HG03469 (cell line): ENCODE measurements around the gene CAMTA1.
"Not testable (repeated sequence)": the region's sequence is repeated elsewhere in the genome, so short reads cannot be mapped to it uniquely, and the experiment has no call there.

ENCODE experiments used
- ATAC-seq: cut with Tn5 transposase; IDR thresholded peaks from one replicate; pipeline ENCODE4 v1.9.1; 2021; ENCODE audit warnings: mild to moderate bottlenecking, moderate library complexity, moderate number of reproducible peaks; ENCODE audit not compliant: unreplicated experiment

The CAMTA1 gene

DNA sequence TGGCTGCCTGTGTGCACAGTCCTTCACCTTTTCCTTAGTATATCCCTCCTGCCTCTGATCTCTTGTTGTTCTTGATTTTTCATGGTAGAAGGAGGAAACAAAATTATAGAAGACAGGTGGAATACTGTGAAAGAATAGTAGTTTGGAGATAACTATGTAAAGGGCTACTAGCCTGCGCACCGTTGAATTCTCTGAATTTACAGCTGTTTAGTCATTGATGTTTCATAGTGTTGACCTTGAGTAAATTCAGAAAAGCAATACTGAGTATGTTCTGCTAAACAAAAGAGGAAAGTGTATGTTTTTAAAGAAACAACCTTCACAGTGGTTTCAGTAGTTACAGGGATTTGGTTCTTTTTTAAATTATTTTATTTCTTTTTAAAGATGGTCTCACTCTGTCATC lies 18.1 kb downstream of the CAMTA1 start:
- ATAC-seq: no peak

DNA sequence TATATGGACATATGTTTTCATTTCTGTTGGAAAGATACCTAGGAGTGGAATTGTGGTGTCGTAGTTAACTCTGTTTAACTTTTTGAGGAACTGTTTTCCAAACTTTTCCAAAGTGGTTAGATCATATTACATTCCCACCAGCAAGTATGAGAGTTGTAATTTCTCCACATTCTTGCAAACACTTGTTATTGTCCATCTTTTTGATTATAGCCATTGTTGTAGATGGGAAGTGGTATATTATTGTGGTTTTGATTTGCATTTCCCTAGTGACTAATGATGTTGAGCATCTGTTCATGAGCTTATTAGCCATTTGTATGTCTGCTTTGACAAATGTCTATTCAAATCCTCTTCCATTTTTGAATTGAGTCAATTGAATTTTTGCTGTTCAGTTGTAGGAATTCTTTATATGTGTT lies 19.8 kb downstream of the CAMTA1 start:
- ATAC-seq: no peak

DNA sequence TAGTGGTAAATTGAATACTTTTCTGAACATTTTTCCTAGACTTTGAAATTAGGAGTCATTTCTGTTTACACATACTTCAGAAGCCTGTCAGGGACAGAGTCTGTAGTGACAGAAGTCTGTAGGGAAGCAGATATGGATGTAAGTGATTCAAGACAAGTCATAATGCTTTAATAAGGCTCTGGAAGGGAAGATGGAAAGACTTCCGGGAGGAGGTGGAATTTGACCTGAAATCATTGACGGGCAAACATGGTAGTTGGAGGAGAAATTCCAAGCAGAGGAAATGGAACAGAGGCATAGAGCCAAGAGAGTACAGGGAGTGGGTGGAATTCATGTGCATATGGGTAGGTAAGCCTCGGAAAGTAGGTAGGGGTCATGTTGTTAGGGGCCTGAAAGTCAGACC lies 22.5 kb downstream of the CAMTA1 start:
- no peak for ATAC-seq

GRCh38 chr1:6809461-6809860 lies 24.2 kb downstream of the CAMTA1 start:
- ATAC-seq: no peak

- ATAC-seq: not testable (repeated sequence)
Observed at GRCh38 chr1:6810146-6810734, 25.0 kb downstream of the CAMTA1 start.

DNA sequence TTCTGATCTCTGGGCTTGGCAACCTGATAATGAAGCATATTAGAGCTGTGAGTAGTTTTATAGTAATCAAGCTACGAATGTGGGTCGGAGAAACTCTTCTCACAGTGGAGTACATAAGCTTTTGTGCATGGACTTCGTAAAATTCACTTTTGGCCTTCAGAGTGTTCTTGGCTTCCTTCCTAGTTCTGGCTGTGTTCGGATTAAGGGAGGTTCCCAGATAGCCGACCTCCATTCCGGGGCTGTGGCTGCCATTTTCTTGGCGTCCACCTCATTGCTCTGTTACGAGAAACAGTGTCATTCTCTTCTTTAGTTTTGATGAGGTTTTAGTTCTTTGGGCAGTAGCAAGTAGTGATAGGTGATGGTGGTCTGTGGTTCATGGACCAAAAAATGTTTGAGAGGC lies 26.3 kb downstream of the CAMTA1 start:
- no peak for ATAC-seq

DNA sequence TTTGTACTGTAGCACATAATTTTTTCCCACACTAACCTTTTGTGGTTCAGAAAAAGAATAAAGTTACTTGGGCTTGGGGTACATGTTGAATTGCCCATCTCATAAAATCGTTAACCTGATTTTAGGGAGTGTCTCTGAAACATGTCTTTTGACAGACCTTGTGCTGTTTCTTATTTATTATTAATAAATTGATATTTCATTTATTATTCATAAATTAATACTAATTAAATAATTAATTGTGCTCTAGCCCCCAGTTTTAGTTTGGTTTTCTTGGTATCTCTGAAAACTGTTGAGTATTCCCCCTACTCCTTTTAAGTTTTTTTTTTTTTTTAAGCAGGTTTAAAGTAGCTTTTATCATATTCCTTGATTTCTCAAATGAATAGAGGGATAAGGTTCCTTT lies 27.9 kb downstream of the CAMTA1 start:
- ATAC-seq: no peak

GRCh38 chr1:6815726-6816125 lies 30.5 kb downstream of the CAMTA1 start:
- ATAC-seq: no peak

GRCh38 chr1:6819246-6820040 lies 34.2 kb downstream of the CAMTA1 start:
- ATAC-seq: no peak

GRCh38 chr1:6820899-6821298 lies 35.6 kb downstream of the CAMTA1 start:
- ATAC-seq: no peak

DNA sequence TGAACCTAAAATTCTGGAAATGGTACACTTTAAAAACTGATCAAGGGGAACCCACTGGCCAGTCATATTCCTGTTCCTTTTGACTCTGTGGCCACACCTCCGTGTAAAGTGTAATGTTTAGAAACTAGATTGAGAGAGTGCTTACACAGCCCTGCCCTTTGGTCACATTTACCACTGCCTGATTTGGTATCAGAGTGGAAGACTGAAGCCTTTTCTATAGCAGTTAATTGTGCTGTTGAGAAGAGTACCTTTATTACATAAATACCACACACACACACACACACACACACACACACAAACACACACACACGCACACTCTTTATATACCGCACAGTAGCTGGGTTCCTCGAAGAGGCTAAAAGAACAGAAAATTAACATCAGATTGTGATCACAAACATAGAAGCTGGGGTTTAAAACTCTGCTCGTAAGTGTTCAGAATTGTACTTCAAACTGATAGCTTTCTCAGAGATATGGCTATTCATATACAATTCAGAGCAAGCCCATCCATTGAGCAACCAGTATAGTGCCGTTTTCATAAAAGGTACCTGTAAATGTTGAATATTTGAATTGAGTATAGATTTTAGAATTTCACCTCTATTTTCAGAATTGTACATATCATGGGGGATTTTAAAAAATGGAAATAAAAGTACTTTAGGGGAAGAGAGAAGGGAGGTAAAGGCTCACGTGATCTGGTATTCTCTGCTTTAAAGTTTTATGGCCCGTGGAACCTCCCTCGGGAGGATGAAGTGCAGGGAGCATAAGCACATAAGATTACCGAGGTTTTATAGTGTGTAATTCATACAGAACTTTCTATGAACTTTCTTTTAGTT lies 37.5 kb downstream of the CAMTA1 start:
- ATAC-seq: no peak

DNA sequence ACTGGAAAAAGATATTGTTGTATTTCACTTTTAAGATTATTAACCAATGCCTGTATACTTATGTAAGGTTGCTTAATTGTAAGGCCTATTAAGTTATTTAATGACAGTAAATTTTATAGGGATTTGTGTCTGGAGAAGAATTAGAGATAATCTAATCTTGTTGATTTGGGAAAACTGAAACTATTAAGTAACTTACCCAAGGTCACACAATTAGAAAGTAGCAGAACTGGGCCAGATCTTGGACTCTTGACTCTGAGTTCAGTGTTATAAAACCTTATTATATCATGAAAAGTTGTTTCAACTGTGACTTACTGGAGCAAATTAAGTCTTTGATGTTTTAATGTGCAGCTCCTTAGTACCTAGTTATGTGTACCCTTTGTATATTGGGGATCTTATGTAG lies 38.5 kb downstream of the CAMTA1 start:
- no peak for ATAC-seq

GRCh38 chr1:6824665-6825368 lies 39.6 kb downstream of the CAMTA1 start:
- ATAC-seq: no peak

DNA sequence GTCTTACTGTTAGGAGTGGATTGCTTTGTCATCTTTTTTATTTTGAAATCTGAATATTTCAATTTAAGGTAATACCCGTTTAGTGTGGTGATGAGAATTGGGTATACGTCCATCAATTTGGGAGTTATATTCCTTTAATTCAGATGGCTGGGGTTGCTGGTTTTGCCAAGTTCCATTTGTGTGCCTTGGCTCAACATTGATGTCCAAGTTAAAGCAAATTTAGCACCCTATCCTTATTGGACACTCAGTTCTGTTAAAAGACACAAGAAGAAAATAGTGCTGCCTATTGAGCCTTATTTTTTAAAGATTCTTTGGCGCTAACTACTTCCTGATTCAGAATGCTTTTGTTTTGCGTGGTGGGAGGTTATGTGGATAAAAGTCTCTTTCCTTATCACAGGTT lies 40.6 kb downstream of the CAMTA1 start:
- ATAC-seq: no peak

- ATAC-seq: no peak
Observed at GRCh38 chr1:6827079-6827478, 41.8 kb downstream of the CAMTA1 start.

- ATAC-seq: no peak
Observed at GRCh38 chr1:6827630-6828165, 42.4 kb downstream of the CAMTA1 start.

GRCh38 chr1:6831366-6831765 lies 46.1 kb downstream of the CAMTA1 start:
- no peak for ATAC-seq

- ATAC-seq: not testable (repeated sequence)
Observed at GRCh38 chr1:6832006-6832405, 46.8 kb downstream of the CAMTA1 start.

DNA sequence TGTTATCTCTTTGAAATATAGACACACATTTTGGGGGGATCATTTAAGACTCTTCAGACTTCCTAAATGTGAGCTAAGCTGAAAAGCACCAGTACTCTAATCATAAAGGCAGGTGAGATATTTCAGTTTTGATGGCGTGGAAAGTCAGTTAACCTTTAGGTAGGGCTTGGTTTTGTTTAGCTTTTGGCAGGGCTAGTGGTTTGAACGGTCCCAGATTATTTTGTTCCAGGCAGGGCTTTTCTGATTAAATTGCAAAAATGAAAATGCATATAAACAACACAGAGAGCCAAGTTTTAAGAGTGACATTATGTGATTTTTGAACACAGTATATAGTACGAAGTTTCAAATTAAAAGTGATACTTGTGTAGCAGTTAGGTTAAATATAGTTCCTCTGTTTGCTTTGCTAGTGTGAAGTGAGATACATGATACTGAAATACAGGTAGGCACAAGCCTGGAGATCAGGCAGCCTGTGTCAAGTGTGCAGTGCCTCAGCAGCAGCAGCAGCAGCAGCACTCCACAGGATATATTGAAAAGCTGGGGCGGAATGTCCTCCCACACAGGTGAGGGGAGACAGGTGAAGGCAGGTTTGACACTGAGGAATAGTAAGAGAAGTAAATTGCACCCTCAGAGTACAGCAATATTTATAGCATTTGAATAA lies 47.4 kb downstream of the CAMTA1 start:
- no peak for ATAC-seq

- no peak for ATAC-seq
Observed at GRCh38 chr1:6833804-6834203, 48.5 kb downstream of the CAMTA1 start.
